Cerebellar nuclear complex (tissue), 1 donor: ENCODE data around the gene CYP46A1.

Source experiments
- DNase-seq, 2 experiments: peaks; one replicate each; lab custom pipeline; 2025; lab: John Stamatoyannopoulos, UW

Gene CYP46A1

GRCh38 chr14:99744199-99744872 is 60.2 kb downstream of the CYP46A1 start:
- no peak for DNase-seq

DNA sequence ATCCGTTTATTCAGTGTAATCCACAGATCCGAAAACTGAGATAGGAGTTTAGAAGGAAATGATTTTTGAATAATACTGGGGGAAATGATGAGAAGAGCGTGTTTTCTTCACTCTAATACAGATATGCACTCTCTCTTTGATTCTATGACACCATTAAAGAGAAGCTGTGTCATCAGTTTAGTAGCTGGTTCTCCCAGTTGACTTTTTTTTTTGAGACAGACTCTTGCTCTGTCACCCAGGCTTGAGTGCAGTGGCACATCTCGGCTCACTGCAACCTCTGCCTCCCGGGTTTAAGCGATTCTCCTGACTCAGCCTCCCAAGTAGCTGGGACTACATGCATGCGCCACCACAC is 60.8 kb downstream of the CYP46A1 start:
- DNase-seq, result no peak

- DNase-seq, result no peak
Observed at GRCh38 chr14:99745307-99745951, 61.3 kb downstream of the CYP46A1 start.

DNA sequence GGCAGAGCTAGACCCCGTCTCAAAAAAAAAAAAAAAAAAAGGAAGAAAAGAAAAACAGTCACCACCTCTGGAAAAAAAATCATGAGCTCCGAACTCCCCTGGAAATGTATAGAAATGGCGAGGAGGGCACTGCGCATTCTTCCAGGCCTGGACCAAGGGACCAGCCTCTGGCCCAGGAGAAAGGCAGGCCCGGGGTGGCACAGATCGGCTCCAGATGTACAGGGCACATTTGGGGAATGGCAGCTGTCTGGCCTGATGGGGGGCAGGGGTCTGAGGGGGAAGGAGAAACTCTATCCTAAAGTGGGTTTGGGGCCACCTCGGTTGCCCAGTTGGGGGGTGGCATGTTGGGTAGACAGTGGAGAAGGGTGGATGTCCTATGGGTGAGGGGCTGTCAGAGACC is 63.1 kb downstream of the CYP46A1 start:
- no peak for DNase-seq

- no peak for DNase-seq
Observed at GRCh38 chr14:99747582-99748330, 63.7 kb downstream of the CYP46A1 start.

DNA sequence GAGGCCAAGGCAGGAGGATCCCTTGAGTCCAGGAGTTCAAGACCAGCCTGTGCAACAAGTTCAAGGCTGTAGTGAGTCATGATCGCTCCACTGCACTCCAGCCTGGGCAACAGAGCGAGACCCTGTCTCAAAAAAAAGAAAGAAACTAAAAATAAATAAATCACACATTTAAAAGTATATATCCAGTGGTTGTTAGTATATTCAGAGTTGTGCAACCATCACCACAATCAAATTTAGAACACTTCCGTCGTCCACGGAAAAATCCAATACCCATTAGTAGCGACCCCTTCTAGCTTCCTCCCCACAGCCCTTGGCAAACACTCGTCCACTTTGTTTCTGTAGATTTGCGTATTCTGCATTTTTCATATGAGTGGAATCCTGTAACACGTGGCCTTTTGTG is 64.4 kb downstream of the CYP46A1 start:
- no peak for DNase-seq

DNA sequence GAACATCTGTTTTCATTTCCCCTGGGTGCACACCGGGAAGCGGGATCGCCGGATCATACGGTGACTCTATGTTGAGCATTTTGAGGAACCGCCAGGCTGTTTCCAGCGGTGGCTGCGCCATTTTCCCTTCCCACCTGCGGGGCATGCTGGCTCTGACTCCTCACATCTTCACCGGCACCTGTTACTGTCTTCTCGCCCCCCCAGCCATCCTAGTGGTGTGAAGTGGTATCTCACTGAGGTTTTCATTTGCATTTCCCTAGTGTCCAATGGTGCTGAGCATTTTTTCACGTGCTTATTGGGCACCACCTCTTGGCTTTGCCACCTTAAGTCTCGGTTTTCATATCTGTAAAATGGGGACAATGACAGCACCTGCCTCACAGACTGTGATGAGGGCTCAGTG is 65.0 kb downstream of the CYP46A1 start:
- no peak for DNase-seq

DNA sequence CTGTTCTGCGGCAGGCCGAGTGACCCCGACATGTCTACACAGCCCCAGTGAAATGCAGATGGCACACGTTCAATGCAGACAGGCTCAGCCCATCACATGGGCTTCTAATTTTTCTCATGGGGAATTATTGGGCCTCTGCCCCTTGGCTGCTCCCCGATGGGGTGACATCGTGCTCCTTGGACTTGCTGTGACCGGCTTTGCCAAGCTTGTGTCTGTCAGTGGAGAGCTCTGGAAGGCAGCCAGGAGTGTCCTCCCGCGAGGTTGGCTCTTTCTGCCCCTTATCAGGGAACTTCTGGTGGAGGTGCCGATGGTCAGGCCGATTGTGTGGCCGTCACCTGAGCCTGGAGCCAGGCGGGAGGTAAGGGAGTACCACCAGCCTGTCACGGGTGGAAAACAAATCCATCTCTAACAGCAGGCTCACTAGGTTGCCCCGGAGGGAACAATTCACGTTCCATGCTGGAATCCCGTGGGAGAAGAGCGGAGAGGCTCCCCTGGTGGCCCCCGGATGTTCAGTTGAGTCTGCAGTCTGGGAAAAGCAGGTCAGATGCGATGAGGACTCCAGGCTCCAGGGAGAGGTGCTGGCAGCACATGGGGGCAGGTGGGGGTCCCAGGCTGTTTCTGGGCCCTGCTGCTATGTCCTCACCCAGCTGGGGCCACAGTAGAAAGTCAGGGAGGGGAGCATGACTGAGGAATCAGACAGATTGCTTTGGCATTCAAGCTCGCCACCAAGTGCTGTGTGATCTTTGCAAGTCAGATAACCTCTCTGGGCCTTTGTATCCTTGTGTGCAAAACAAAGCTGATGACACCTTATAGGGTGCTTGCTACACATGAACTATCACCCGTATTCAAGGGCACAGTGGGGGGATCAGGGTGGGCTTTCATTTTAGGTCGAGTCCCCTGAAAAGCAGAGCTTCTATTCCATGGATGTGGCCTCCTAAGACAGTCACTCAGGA is 65.9 kb downstream of the CYP46A1 start:
- DNase-seq, result no peak

DNA sequence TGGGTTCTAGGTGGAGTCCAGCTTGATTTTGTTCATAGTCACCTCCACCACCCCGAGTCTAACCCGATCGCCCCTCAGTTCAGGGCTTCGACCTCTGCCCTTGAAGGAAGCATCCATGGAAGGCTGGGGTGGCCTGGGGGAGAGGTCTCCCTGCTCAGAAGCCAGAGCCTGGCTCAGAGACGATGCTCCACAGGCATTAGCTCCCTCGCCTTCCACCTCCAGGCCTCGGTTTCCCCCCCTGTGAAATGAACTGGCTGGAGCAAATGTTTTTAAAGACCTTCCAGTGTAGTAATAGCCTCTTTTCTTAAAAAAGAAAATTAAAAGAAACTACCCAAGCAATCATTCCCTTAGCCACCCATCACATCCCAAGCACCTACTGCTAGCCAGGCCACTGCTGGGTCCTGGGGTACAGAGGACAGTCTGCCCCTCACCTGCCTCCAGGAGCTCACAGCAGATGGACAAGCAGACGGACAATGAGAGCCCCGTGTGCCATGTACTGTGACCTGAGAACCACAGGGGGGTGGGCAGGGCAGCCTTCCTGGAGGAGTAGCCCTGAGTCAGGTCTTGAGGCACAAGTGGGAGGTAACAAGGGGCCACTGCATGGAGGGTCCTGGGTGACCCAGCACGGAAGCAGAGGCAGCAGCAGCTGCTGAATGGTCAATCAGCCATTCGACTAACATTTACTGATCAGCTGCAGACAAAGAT is 66.8 kb downstream of the CYP46A1 start:
- no peak for DNase-seq

DNA sequence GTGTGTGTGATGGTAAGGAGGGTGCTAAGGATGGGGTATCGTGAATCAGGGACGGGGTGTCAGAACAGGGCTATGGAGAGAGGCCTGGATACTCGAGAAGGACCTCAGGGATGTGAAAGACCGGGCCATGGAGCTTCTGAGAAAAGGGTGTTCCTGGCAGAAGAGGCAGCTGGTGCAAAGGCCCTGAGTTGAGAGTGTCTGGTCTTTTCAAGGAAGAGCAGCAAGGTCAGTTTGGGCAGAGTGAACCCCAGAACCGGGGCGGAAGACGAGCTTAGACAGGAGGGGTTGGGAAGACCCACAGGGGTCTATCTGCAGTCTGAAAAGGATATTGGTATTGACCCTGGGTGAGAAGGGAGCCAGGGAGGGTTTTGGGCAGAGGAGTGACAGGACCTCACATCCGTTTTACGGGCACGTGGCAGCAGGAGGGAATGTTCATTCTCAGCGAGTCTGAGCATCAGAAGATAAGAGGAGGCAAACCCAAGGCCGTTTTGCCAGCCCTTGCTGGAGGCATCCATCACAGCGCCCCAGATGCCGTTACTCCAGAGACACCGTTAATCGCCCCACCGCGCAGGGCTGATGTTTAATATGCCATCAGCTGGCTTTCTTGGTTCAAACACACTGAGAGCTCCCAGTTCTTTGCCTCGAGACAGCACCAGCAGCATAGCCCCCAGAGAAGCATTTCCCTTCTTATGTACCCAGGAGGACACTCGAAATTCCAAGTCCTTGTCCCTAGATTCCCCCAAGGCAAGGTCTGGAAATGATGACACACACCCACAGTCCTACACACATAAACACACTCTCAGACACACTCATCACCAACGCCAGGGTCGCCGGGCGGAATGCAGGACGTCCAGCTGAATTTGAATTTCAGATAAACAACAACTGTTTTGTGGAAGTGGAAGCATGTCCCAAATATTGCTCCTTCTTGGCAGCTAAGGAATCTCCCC is 67.7 kb downstream of the CYP46A1 start:
- no peak for DNase-seq

DNA sequence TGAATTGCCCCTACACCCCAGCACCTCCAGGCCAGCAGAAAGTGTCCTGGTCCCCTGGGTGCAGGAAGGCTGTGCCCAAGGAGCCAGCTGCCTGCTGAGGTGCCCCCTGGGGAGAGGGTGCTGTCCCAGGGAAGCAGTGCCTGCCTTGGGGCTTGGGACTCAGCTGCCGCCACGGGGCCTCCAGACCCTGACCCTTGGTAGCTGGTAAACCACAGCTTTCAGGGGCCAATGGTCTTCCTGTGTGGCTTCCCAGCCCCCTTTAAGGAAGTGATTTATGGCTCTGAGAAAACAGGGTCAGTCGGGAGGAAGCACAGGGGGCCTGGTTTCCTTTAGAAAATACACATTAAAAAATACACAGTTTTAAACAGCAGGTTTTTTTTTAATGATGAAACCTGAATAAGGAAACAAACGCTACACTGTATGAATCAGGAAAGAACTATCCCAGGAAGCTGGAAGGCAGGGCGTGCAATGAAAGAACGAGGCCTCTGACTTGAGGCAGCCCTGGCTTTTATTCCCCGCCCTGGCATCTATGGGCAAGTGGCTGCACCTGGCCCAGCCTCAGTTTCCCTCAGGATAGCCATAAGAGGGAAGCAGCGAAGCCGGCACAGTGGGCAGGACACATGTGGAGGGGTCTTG is 68.5 kb downstream of the CYP46A1 start:
- no peak for DNase-seq

- DNase-seq, result no peak
Observed at GRCh38 chr14:99753225-99754140, 69.4 kb downstream of the CYP46A1 start.

- DNase-seq, result no peak
Observed at GRCh38 chr14:99754141-99755067, 70.3 kb downstream of the CYP46A1 start.

DNA sequence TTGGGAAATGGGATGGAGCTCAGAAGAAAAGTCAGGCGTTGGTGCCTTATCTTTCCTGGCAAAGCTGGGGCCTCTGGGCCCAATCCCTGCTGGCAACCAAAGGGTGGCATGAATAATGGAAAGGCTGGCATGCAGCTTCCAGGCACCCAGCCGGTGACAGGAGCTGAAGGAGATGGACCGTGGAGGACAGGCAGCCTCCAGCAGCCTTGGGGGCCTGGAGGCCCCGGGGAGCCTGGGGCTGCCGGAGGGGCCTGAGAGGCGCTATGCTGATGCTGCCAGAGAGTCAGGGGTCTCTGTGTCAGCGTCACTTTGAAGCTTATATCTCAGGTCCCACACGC is 70.9 kb downstream of the CYP46A1 start:
- no peak for DNase-seq

GRCh38 chr14:99755629-99756603 is 71.8 kb downstream of the CYP46A1 start:
- DNase-seq, result no peak

DNA sequence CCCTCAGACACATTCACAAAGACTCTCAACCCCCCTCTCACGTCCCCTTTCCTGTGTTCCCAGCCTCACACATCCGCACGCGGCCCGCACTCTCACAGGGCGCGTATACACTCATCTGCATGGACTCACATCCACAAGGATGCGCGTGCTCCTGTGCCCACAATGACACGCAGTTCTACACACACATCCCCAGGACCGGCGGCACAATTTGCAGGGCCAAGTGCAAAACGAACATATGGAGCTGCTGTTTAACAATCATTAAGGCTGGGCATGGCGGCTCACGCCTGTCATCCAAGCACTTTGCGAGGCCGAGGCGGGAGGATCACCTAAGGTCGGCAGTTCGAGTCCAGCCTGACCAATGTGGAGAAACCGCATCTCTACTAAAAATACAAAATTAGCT is 72.7 kb downstream of the CYP46A1 start:
- DNase-seq, result no peak
